Measurements from ENCODE around the gene BPGM. TPM values are rescaled to one million over a fixed set of nuclear protein-coding genes. Genes with fewer than 3 reads are reported as not detected.

The BPGM gene
- total and polyA plus RNA-seq, 2 donors (not counting 1 experiment from before 2014, with no cell fraction given), result 7.0 to 9.7 TPM

GRCh38 chr7:134698481-134698880 lies 51.8 kb downstream of the BPGM start:
- no peaks in the 10 kb centered on the region for H3K36me3 ChIP-seq (replicated peaks in 1 of 2; ENCODE audit: control extremely low read depth in 1 of 2, control insufficient read depth in 1 of 2, extremely low read depth in 1 of 2, insufficient read depth in 2 of 2, low read length in 1 of 2)
- no peaks in the 10 kb centered on the region for H4K20me1 ChIP-seq (ENCODE audit: control insufficient read depth, insufficient read depth, low read length, poor library complexity, severe bottlenecking)
- H3K4me3 ChIP-seq (ENCODE audit: control extremely low read depth in 1 of 5, extremely low read depth in 1 of 5, insufficient read depth in 1 of 5, low read depth in 2 of 5, low read length in 4 of 5), result no peak overlapping the region
- ATAC-seq (ENCODE audit: low read depth), result no peak
- no peak overlapping the region for H3K27ac ChIP-seq (ENCODE audit: low read length in 2 of 2)
- Mint-ChIP-seq H3K27me3 (peaks cover 18% of the 10 kb centered on the region), H3K4me1 (no peaks in the 10 kb centered on the region), H3K27ac (no peak overlapping the region), H3K9me3 (ENCODE audit: insufficient read depth) (no peaks in the 10 kb centered on the region), H3K4me3 (no peak overlapping the region)
- TF ChIP-seq CTCF (IDR thresholded peaks at IDR 0.05) (no peak), EZH2 (IDR thresholded peaks at IDR 0.05; ENCODE audit: borderline replicate concordance, insufficient read depth, low read depth, low read length, poor library complexity, severe bottlenecking) (no peak)
- intact Hi-C loops (cut with micrococcal nuclease), result no loop called here
- H3K9ac ChIP-seq (ENCODE audit: low read length), result no peak overlapping the region
- POLR2A ChIA-PET, result no interaction called here
- no peaks in the 10 kb centered on the region for H3K9me3 ChIP-seq (ENCODE audit: control extremely low read depth in 1 of 3, control insufficient read depth in 2 of 3, insufficient read depth in 1 of 3, low read length in 2 of 3)
- CTCF ChIA-PET, result no interaction called here
- H3K27me3 ChIP-seq (replicated peaks in 1 of 4; ENCODE audit: control extremely low read depth in 1 of 4, control insufficient read depth in 3 of 4, insufficient read depth in 4 of 4, low read length in 3 of 4), result peaks cover 0 to 2% (median 0%) of the 10 kb centered on the region in 4 experiments
- DNase-seq, result no peak
- no peak overlapping the region for H2AFZ ChIP-seq (ENCODE audit: insufficient read depth, low read depth, low read length, poor library complexity, severe bottlenecking)
- no peaks in the 10 kb centered on the region for H3K4me1 ChIP-seq (ENCODE audit: control insufficient read depth in 2 of 2, insufficient read depth in 2 of 2, low read length in 2 of 2)
- no CpG with 5 or more reads among the region's 1 CpG for WGBS (ENCODE audit: insufficient coverage)
- H3K79me2 ChIP-seq (ENCODE audit: control insufficient read depth, insufficient read depth, low read length), result no peaks in the 10 kb centered on the region
- no peak overlapping the region for H3K4me2 ChIP-seq (replicated peaks; ENCODE audit: low read depth, low read length, poor library complexity, severe bottlenecking)

- DNase-seq (no peak), ATAC-seq (ENCODE audit: low read depth) (no peak)
- Histone ChIP-seq H3K36me3 (replicated peaks in 1 of 2; ENCODE audit: control extremely low read depth in 1 of 2, control insufficient read depth in 1 of 2, extremely low read depth in 1 of 2, insufficient read depth in 2 of 2, low read length in 1 of 2) (no peaks in the 10 kb centered on the region), H3K27ac (ENCODE audit: low read length in 2 of 2) (no peak overlapping the region), H3K4me3 (ENCODE audit: control extremely low read depth in 1 of 5, extremely low read depth in 1 of 5, insufficient read depth in 1 of 5, low read depth in 2 of 5, low read length in 4 of 5) (no peak overlapping the region), H3K9ac (ENCODE audit: low read length) (no peak overlapping the region), H3K9me3 (ENCODE audit: control extremely low read depth in 1 of 3, control insufficient read depth in 2 of 3, insufficient read depth in 1 of 3, low read length in 2 of 3) (no peaks in the 10 kb centered on the region), H3K4me1 (ENCODE audit: control insufficient read depth in 2 of 2, insufficient read depth in 2 of 2, low read length in 2 of 2) (no peaks in the 10 kb centered on the region), H3K4me2 (replicated peaks; ENCODE audit: low read depth, low read length, poor library complexity, severe bottlenecking) (no peak overlapping the region), H4K20me1 (ENCODE audit: control insufficient read depth, insufficient read depth, low read length, poor library complexity, severe bottlenecking) (no peaks in the 10 kb centered on the region), H3K79me2 (ENCODE audit: control insufficient read depth, insufficient read depth, low read length) (no peaks in the 10 kb centered on the region), H3K27me3 (replicated peaks in 1 of 4; ENCODE audit: control extremely low read depth in 1 of 4, control insufficient read depth in 3 of 4, insufficient read depth in 4 of 4, low read length in 3 of 4) (no peaks in the 10 kb centered on the region), H2AFZ (ENCODE audit: insufficient read depth, low read depth, low read length, poor library complexity, severe bottlenecking) (no peak overlapping the region)
- Mint-ChIP-seq H3K9me3 (ENCODE audit: insufficient read depth) (no peaks in the 10 kb centered on the region), H3K4me1 (no peaks in the 10 kb centered on the region), H3K27ac (no peak overlapping the region), H3K4me3 (no peak overlapping the region), H3K27me3 (peaks cover 12% of the 10 kb centered on the region)
- ChIA-PET CTCF (interaction anchor here (0.6 to 1.3 kb wide), 3 partner anchors 65 to 796 kb away, joined by 3 to 7 read pairs (median 4); no protein-coding TSS in a partner anchor), POLR2A (no interaction called here)
- 94% methylated on average over 6 of the region's 8 CpGs for WGBS (ENCODE audit: insufficient coverage)
- intact Hi-C loops (cut with micrococcal nuclease), result no loop called here
- TF ChIP-seq EZH2 (IDR thresholded peaks at IDR 0.05; ENCODE audit: borderline replicate concordance, insufficient read depth, low read depth, low read length, poor library complexity, severe bottlenecking) (no peak), CTCF (IDR thresholded peaks at IDR 0.05) (no peak)
Measured at GRCh38 chr7:134699021-134699818, 52.6 kb downstream of the BPGM start.
